Measurements from ENCODE around the gene PIP4K2C.

PIP4K2C gene

GRCh38 chr12:57590864-57591781 lies at the start of gene PIP4K2C:
Gene PIP4K2C (plus strand): TSS chr12:57591192. CDS start chr12:57591290, 98 bp downstream.
- peak within 1 kb of the TSS; percentile 86 for H3K4me3 Mint-ChIP-seq
- peak within 1 kb of the TSS; percentile 82 for H3K27ac Mint-ChIP-seq
- no peaks in the 10 kb centered on the region for H3K36me3 Mint-ChIP-seq
- peaks cover 27% of the 10 kb centered on the region for H3K4me1 Mint-ChIP-seq (ENCODE audit: low read depth)
- H3K9me3 Mint-ChIP-seq (ENCODE audit: low read depth) = no peaks in the 10 kb centered on the region
- no peaks in the 10 kb centered on the region for H3K27me3 Mint-ChIP-seq

- Mint-ChIP-seq H3K4me3 (no peak overlapping the region), H3K27ac (no peak overlapping the region), H3K9me3 (ENCODE audit: low read depth) (no peaks in the 10 kb centered on the region), H3K36me3 (peaks cover 6% of the 10 kb centered on the region), H3K27me3 (no peaks in the 10 kb centered on the region), H3K4me1 (ENCODE audit: low read depth) (peaks cover 25% of the 10 kb centered on the region)
Observed at GRCh38 chr12:57541717-57542116, 49.3 kb upstream of the PIP4K2C start.

- Mint-ChIP-seq H3K4me3 (no peak overlapping the region), H3K4me1 (ENCODE audit: low read depth) (peaks cover 33% of the 10 kb centered on the region), H3K27me3 (no peaks in the 10 kb centered on the region), H3K9me3 (ENCODE audit: low read depth) (no peaks in the 10 kb centered on the region), H3K36me3 (peaks cover 4% of the 10 kb centered on the region), H3K27ac (peak overlapping the region; percentile 22)
Observed at GRCh38 chr12:57543581-57543980, 47.4 kb upstream of the PIP4K2C start.

- peaks cover 43% of the 10 kb centered on the region for H3K4me1 Mint-ChIP-seq (ENCODE audit: low read depth)
- H3K9me3 Mint-ChIP-seq (ENCODE audit: low read depth) = no peaks in the 10 kb centered on the region
- peak overlapping the region; percentile 98 for H3K4me3 Mint-ChIP-seq
- no peaks in the 10 kb centered on the region for H3K27me3 Mint-ChIP-seq
- peaks cover 2% of the 10 kb centered on the region for H3K36me3 Mint-ChIP-seq
- H3K27ac Mint-ChIP-seq = peak overlapping the region; percentile 97
Observed at GRCh38 chr12:57545809-57546437, 45.1 kb upstream of the PIP4K2C start.

- H3K27me3 Mint-ChIP-seq = no peaks in the 10 kb centered on the region
- peaks cover 2% of the 10 kb centered on the region for H3K36me3 Mint-ChIP-seq
- H3K9me3 Mint-ChIP-seq (ENCODE audit: low read depth) = no peaks in the 10 kb centered on the region
- peaks cover 44% of the 10 kb centered on the region for H3K4me1 Mint-ChIP-seq (ENCODE audit: low read depth)
- peak within 1 kb of the TSS; percentile 98 for H3K4me3 Mint-ChIP-seq
- peak within 1 kb of the TSS; percentile 97 for H3K27ac Mint-ChIP-seq
Observed at GRCh38 chr12:57546438-57547287, 44.3 kb upstream of the PIP4K2C start, which contains the start of gene DCTN2. Gene DCTN2 (minus strand): TSS chr12:57547192. CDS start chr12:57547063, 129 bp downstream.

GRCh38 chr12:57547288-57548012 lies 43.5 kb upstream of the PIP4K2C start:
- Mint-ChIP-seq H3K4me3 (peak overlapping the region; percentile 98), H3K27ac (peak overlapping the region; percentile 97), H3K36me3 (peaks cover 2% of the 10 kb centered on the region), H3K27me3 (no peaks in the 10 kb centered on the region), H3K4me1 (ENCODE audit: low read depth) (peaks cover 44% of the 10 kb centered on the region), H3K9me3 (ENCODE audit: low read depth) (no peaks in the 10 kb centered on the region)

- Mint-ChIP-seq H3K27ac (no peak overlapping the region), H3K9me3 (ENCODE audit: low read depth) (no peaks in the 10 kb centered on the region), H3K4me3 (peak overlapping the region; percentile 98), H3K27me3 (no peaks in the 10 kb centered on the region), H3K36me3 (peaks cover 2% of the 10 kb centered on the region), H3K4me1 (ENCODE audit: low read depth) (peaks cover 44% of the 10 kb centered on the region)
Observed at GRCh38 chr12:57548013-57548315, 43.0 kb upstream of the PIP4K2C start.

- Mint-ChIP-seq H3K27me3 (no peaks in the 10 kb centered on the region), H3K4me1 (ENCODE audit: low read depth) (peaks cover 41% of the 10 kb centered on the region), H3K9me3 (ENCODE audit: low read depth) (no peaks in the 10 kb centered on the region), H3K4me3 (peak overlapping the region; percentile 79), H3K27ac (no peak overlapping the region), H3K36me3 (peaks cover 2% of the 10 kb centered on the region)
Observed at GRCh38 chr12:57548488-57548887, 42.5 kb upstream of the PIP4K2C start.

GRCh38 chr12:57549203-57549908 lies 41.6 kb upstream of the PIP4K2C start:
- Mint-ChIP-seq H3K4me3 (peak overlapping the region; percentile 79), H3K9me3 (ENCODE audit: low read depth) (no peaks in the 10 kb centered on the region), H3K36me3 (peaks cover 2% of the 10 kb centered on the region), H3K27me3 (no peaks in the 10 kb centered on the region), H3K4me1 (ENCODE audit: low read depth) (peaks cover 35% of the 10 kb centered on the region), H3K27ac (no peak overlapping the region)

- peak within 1 kb of the TSS; percentile 79 for H3K4me3 Mint-ChIP-seq
- peak within 1 kb of the TSS; percentile 29 for H3K27ac Mint-ChIP-seq
- peaks cover 32% of the 10 kb centered on the region for H3K4me1 Mint-ChIP-seq (ENCODE audit: low read depth)
- H3K9me3 Mint-ChIP-seq (ENCODE audit: low read depth) = no peaks in the 10 kb centered on the region
- H3K36me3 Mint-ChIP-seq = peaks cover 2% of the 10 kb centered on the region
- H3K27me3 Mint-ChIP-seq = no peaks in the 10 kb centered on the region
Observed at GRCh38 chr12:57549909-57550640, 40.9 kb upstream of the PIP4K2C start, which contains the start of gene KIF5A. Gene KIF5A (plus strand): TSS chr12:57550044. CDS start chr12:57550272, 228 bp downstream.

- peaks cover 24% of the 10 kb centered on the region for H3K4me1 Mint-ChIP-seq (ENCODE audit: low read depth)
- peak overlapping the region; percentile 29 for H3K27ac Mint-ChIP-seq
- peaks cover 2% of the 10 kb centered on the region for H3K36me3 Mint-ChIP-seq
- H3K4me3 Mint-ChIP-seq = peak overlapping the region; percentile 77
- H3K9me3 Mint-ChIP-seq (ENCODE audit: low read depth) = no peaks in the 10 kb centered on the region
- H3K27me3 Mint-ChIP-seq = no peaks in the 10 kb centered on the region
Observed at GRCh38 chr12:57550641-57551549, 40.1 kb upstream of the PIP4K2C start.

GRCh38 chr12:57551637-57552305 lies 39.2 kb upstream of the PIP4K2C start:
- Mint-ChIP-seq H3K27ac (no peak overlapping the region), H3K36me3 (no peaks in the 10 kb centered on the region), H3K4me3 (peak overlapping the region; percentile 77), H3K27me3 (no peaks in the 10 kb centered on the region), H3K9me3 (ENCODE audit: low read depth) (no peaks in the 10 kb centered on the region), H3K4me1 (ENCODE audit: low read depth) (peaks cover 19% of the 10 kb centered on the region)
